Caco-2 (cell line): ENCODE results near the gene ZFY. TPM values are rescaled to one million over a fixed set of nuclear protein-coding genes. Genes with fewer than 3 reads are reported as not detected.

Experiments used
- BruUV-seq: library from RNA; stranded (reverse); fragments of 400-500 nt; replicated peaks from 2 replicates; lab custom pipeline; 2021; lab: Mats Ljungman, UMichigan
- CTCF ChIA-PET: fragments of 300-600 bp; sonication (Branson Sonifier 250); formaldehyde crosslinking; loops from one replicate; lab custom pipeline; 2022; ENCODE audit warnings: antibody characterized with exemption; lab: Charles Lee
- POLR2A ChIA-PET: fragments of 300-600 bp; sonication (Branson Sonifier 250); formaldehyde crosslinking; loops from one replicate; lab custom pipeline; 2022; ENCODE audit warnings: antibody characterized with exemption; lab: Charles Lee
- DNase-seq, 2 experiments: peaks; one replicate each; pipeline versions ENCODE4 v3.0.0 to v3.0.0-alpha.2; 2020 to 2022
- H3K27me3 ChIP-seq: replicated peaks from 2 replicates; pipeline ENCODE4 v1.6.0; 2011; ENCODE audit warnings: low read length; ENCODE audit not compliant: control insufficient read depth, insufficient read depth
- H3K36me3 ChIP-seq: 2 replicates; pipeline ENCODE4 v1.5.1; 2011; ENCODE audit warnings: low read length; ENCODE audit not compliant: control insufficient read depth, insufficient read depth
- H3K4me1 ChIP-seq: fragments of 250-450 bp; sonication (Bioruptor Pico); 2 replicates; pipeline ENCODE4 v1.5.1; 2020; ENCODE audit warnings: mild to moderate bottlenecking
- H3K4me3 ChIP-seq: 2 replicates; pipeline ENCODE4 v1.5.1; 2011; ENCODE audit warnings: low read depth, mild to moderate bottlenecking, control low read depth, low read length
- H3K9me3 ChIP-seq: fragments of 250-450 bp; sonication (Bioruptor Pico); 2 replicates; pipeline ENCODE4 v1.5.1; 2020; ENCODE audit warnings: mild to moderate bottlenecking, moderate library complexity
- H3K27ac Mint-ChIP-seq: one replicate; pipeline ENCODE4 v1.8.0; 2022; ENCODE audit warnings: mixed read lengths; ENCODE audit not compliant: unreplicated experiment
- H3K27me3 Mint-ChIP-seq: one replicate; pipeline ENCODE4 v1.8.0; 2022; ENCODE audit warnings: mixed read lengths; ENCODE audit not compliant: insufficient read depth, unreplicated experiment
- H3K36me3 Mint-ChIP-seq: one replicate; pipeline ENCODE4 v1.8.0; 2022; ENCODE audit warnings: mild to moderate bottlenecking, mixed read lengths; ENCODE audit not compliant: insufficient read depth, unreplicated experiment
- H3K4me1 Mint-ChIP-seq: one replicate; pipeline ENCODE4 v1.8.0; 2022; ENCODE audit warnings: low read depth, mixed read lengths; ENCODE audit not compliant: unreplicated experiment
- H3K4me3 Mint-ChIP-seq: one replicate; pipeline ENCODE4 v1.8.0; 2022; ENCODE audit warnings: mild to moderate bottlenecking, moderate library complexity, mixed read lengths; ENCODE audit not compliant: unreplicated experiment
- H3K9me3 Mint-ChIP-seq: one replicate; pipeline ENCODE4 v1.8.0; 2022; ENCODE audit warnings: mixed read lengths; ENCODE audit not compliant: unreplicated experiment
- CTCF ChIP-seq, 2 experiments: fragments of 200-600 bp in 1 of 2; IDR thresholded peaks; 1 replicate in 1 of 2; 2 replicates in 1 of 2; pipeline versions ENCODE4 v1.5.1 to v1.8.0; 2011 to 2022; ENCODE audit warnings: antibody characterized with exemption in 1 of 2, control low read depth in 1 of 2, inconsistent platforms in 1 of 2, low read depth in 1 of 2, low read length in 1 of 2, mild to moderate bottlenecking in 1 of 2, moderate library complexity in 1 of 2; ENCODE audit not compliant: insufficient read depth in 1 of 2, severe bottlenecking in 1 of 2, unreplicated experiment in 1 of 2
- intact Hi-C: fragments of 100-400 bp; cut with micrococcal nuclease; formaldehyde crosslinking; loops from one replicate; pipeline ENCODE4 v1.10.0; 2022; ENCODE audit not compliant: unreplicated experiment
- total RNA-seq: library from RNA; stranded (reverse); gene quantifications from 2 replicates; pipeline ENCODE4 v1.2.3, GENCODE V29; 2022

The ZFY gene
- total RNA-seq, 1 experiment from 2014 or later: not detected

- H3K27ac Mint-ChIP-seq: no peak overlapping the region
- intact Hi-C loops: no loop called here
- Histone ChIP-seq H3K4me3 (no peak overlapping the region), H3K9me3 (no peaks in the 10 kb centered on the region), H3K4me1 (no peaks in the 10 kb centered on the region), H3K36me3 (no peaks in the 10 kb centered on the region), H3K27me3 (no peaks in the 10 kb centered on the region)
- no peak for DNase-seq
- no peaks in the 10 kb centered on the region for H3K36me3 Mint-ChIP-seq
- TF ChIP-seq CTCF (IDR thresholded peaks at IDR 0.05; ENCODE audit: insufficient read depth in 1 of 2, low read depth in 1 of 2, low read length in 1 of 2, severe bottlenecking in 1 of 2, unreplicated experiment in 1 of 2): no peak
- H3K27me3 Mint-ChIP-seq: no peaks in the 10 kb centered on the region
- H3K4me3 Mint-ChIP-seq: no peak overlapping the region
- H3K4me1 Mint-ChIP-seq: no peaks in the 10 kb centered on the region
- ChIA-PET POLR2A (no interaction called here), CTCF (no interaction called here)
- BruUV-seq: no TSS peak
- H3K9me3 Mint-ChIP-seq: no peaks in the 10 kb centered on the region
These were observed 14.5 kb downstream of the ZFY start for GRCh38 chrY:2949590-2950252.

DNA sequence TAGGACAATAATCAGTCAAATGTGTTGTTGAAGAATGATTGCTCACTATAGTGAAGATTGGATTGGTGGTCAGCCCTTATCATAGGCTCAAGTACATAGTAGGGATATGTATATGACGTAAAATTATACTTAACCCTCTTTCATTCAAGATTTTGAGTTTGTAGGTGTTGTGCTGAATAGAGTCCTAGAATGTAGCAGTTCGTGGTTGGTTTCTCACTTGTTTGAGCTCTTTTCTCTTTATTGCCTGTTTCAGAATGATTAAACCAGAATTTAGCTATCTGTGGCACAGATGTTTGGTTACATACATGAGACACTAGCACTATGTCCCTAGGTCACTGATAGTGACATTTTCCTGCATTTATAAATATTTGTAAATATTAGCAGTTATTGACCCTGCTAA, 15.5 kb downstream of the ZFY start:
- Mint-ChIP-seq H3K36me3 (no peaks in the 10 kb centered on the region), H3K9me3 (no peaks in the 10 kb centered on the region), H3K4me3 (no peak overlapping the region), H3K4me1 (no peaks in the 10 kb centered on the region), H3K27me3 (no peaks in the 10 kb centered on the region), H3K27ac (no peak overlapping the region)
- Histone ChIP-seq H3K36me3 (no peaks in the 10 kb centered on the region), H3K4me3 (no peak overlapping the region), H3K27me3 (no peaks in the 10 kb centered on the region), H3K9me3 (no peaks in the 10 kb centered on the region), H3K4me1 (no peaks in the 10 kb centered on the region)
- DNase-seq: no peak
- intact Hi-C loops: no loop called here
- no peak for TF ChIP-seq CTCF (IDR thresholded peaks at IDR 0.05; ENCODE audit: insufficient read depth in 1 of 2, low read depth in 1 of 2, low read length in 1 of 2, severe bottlenecking in 1 of 2, unreplicated experiment in 1 of 2)
- ChIA-PET POLR2A (no interaction called here), CTCF (no interaction called here)
- BruUV-seq: no TSS peak

- no TSS peak for BruUV-seq
- H3K4me1 ChIP-seq: no peaks in the 10 kb centered on the region
- POLR2A ChIA-PET: no interaction called here
- Mint-ChIP-seq H3K4me3 (no peak overlapping the region), H3K27ac (no peak overlapping the region), H3K4me1 (no peaks in the 10 kb centered on the region), H3K9me3 (no peaks in the 10 kb centered on the region), H3K27me3 (no peaks in the 10 kb centered on the region), H3K36me3 (no peaks in the 10 kb centered on the region)
- TF ChIP-seq CTCF (IDR thresholded peaks at IDR 0.05; ENCODE audit: insufficient read depth in 1 of 2, low read depth in 1 of 2, low read length in 1 of 2, severe bottlenecking in 1 of 2, unreplicated experiment in 1 of 2): no peak
- H3K9me3 ChIP-seq: no peaks in the 10 kb centered on the region
- CTCF ChIA-PET: no interaction called here
- intact Hi-C loops: no loop called here
- no peaks in the 10 kb centered on the region for H3K36me3 ChIP-seq
- DNase-seq: no peak
- no peak overlapping the region for H3K4me3 ChIP-seq
- H3K27me3 ChIP-seq: no peaks in the 10 kb centered on the region
These were observed 17.7 kb downstream of the ZFY start for GRCh38 chrY:2952912-2953311.
